Raji (cell line): ENCODE results near the gene VRK2.

Experiments
- POLR2A ChIP-seq: IDR thresholded peaks from 2 replicates; pipeline ENCODE4 v1.6.1; 2011; ENCODE audit warnings: low read depth, low read length, control low read depth; ENCODE audit not compliant: insufficient read depth

The VRK2 gene

GRCh38 chr2:58186501-58186900 is 139.9 kb downstream of the VRK2 start:
- no peak for TF ChIP-seq POLR2A

GRCh38 chr2:58194458-58194857 is 147.9 kb downstream of the VRK2 start:
- TF ChIP-seq POLR2A = no peak

- TF ChIP-seq POLR2A = no peak
Measured at GRCh38 chr2:58195662-58196061, 149.1 kb downstream of the VRK2 start.

- TF ChIP-seq POLR2A = no peak
Measured at GRCh38 chr2:58197894-58198293, 151.3 kb downstream of the VRK2 start.

- TF ChIP-seq POLR2A = no peak
Measured at GRCh38 chr2:58202404-58202803, 155.8 kb downstream of the VRK2 start.

- no peak for TF ChIP-seq POLR2A
Measured at GRCh38 chr2:58203018-58203417, 156.4 kb downstream of the VRK2 start.

GRCh38 chr2:58204195-58204959 is 157.8 kb downstream of the VRK2 start:
- no peak for TF ChIP-seq POLR2A

GRCh38 chr2:58206785-58207184 is 160.2 kb downstream of the VRK2 start:
- TF ChIP-seq POLR2A = no peak

- TF ChIP-seq POLR2A = no peak
Measured at GRCh38 chr2:58207189-58207588, 160.6 kb downstream of the VRK2 start.
